GM18873 (cell line): ENCODE results near the gene NRROS.
"Not testable (repeated sequence)": the region's sequence is repeated elsewhere in the genome, so short reads cannot be mapped to it uniquely, and the experiment has no call there.

Experiments used
- ATAC-seq: cut with Tn5 transposase; IDR thresholded peaks from one replicate; pipeline ENCODE4 v1.9.1; 2021; ENCODE audit warnings: mild to moderate bottlenecking, moderate library complexity, moderate number of reproducible peaks; ENCODE audit not compliant: unreplicated experiment, low FRiP score

NRROS gene

DNA sequence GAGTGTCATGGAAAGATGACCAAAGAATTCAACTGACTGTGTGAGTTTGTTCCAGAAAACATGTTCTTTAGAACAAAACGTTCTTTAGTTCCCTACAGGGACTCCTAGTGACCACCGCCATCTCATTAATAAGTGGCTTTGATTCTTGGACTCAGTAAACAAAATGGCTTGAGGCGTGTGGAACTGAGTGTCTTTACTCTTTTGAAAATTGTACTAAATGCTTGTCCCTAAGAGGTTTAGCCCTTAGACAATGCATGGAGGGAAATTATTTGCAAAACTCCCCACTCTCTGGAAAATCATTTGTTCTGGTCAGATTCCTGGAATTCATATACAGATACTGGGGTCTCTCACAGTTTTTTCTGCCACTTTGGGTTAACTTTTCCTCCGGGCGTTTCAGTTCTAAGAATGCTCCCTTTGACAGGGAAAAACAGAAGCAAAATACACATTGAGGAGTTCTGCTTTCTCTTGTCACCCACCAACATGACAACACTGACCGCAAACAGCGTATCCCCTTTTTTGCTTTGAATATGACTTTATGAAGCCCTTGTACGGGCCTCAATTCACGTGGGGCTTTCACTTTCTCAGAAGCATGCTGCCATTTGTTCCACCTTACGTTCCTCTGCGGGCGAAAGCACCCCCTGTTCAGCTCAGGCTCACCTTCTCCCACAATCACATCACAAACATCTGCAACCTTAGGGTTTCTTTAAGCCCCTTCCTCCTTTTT lies 15.3 kb upstream of the NRROS start:
- no peak for ATAC-seq

DNA sequence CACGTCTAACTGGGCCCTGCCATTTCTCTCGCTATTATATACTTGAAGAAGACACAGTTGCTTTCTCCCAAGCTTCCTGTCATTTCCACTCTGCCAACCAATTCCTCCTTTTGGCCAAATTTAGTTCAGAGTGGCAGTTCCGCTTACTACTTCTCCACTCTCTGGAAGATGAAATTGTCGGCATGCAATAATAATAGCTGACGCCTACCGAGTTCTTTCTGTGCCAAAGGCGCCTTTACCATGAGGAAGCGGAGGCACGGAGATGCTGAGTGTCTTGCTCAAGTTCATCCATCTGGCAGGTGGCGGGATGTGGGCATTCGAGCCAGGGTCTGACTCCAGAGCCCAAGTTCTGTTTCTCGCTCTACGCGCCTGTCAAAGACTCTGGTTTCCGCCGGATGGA lies 14.6 kb upstream of the NRROS start:
- ATAC-seq: no peak

DNA sequence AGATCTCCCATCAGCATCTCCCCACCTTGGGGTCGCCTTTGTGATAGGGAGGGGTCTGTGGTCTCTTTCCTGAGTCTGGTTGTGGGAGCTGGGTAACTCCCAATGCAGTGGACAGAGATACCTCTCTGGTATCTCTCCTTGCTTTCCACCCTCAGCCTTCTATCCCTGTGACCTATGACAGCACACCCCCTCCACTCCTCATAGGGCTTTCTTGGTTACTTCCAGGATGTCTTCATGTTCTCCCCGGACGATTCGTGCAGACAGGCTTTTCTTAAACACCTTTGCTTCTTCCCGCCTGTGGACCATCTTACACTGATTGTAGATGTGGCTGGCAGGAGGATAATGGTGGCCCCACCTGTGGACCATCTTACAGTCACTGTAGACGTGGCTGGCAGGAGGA lies 14.2 kb upstream of the NRROS start:
- no peak for ATAC-seq

DNA sequence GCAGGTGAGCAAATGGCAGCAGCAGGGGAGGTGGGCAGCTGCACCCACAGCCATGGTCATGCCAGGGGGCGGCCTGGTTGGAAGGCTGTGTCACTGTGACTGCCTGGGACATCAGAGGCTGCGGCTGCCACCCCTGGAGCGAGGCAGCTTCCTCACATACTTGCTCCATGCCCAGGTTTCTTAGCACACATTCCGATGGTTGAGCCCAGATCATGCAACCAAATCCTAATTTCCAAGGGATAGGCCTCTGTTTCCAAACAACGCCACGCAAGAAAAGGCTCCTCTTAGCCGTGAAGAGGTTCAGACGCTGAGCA lies 11.6 kb upstream of the NRROS start:
- ATAC-seq: no peak

DNA sequence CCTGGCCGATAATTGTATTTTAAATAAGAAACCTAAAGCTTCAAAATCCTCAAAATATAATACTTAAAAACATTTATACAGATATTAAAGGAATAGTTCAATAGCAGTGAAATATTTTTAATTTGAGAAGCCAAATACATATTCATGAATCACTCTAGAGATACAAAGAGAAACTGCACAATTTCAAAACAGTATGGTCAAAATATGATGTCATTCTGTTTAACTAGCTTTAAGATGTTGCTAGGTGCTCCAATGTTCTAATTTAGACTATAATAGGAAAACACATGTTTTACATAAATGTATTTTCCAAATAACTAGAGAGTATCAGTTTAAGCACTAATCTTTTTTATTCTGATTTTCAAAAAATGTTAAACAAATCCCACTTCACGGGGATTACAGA lies 10.3 kb upstream of the NRROS start:
- no peak for ATAC-seq

DNA sequence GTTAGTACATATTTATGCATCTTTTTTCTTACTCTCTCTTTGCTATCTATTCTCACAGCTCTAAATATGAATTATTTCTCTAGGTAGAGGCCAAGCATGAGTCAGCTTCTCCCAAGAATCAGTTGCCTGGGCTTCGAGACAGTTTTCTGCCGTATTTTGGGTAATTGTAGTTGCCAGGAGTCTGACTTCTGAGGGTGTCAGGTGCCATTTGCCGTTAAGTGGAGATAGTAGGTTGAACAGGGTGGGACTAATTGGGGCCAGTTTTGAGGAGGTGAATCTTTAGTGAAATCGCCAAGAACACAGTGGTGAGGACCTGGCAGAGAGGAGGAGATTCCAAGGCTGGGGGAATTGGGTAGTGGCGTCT lies 7.8 kb upstream of the NRROS start:
- ATAC-seq: no peak

DNA sequence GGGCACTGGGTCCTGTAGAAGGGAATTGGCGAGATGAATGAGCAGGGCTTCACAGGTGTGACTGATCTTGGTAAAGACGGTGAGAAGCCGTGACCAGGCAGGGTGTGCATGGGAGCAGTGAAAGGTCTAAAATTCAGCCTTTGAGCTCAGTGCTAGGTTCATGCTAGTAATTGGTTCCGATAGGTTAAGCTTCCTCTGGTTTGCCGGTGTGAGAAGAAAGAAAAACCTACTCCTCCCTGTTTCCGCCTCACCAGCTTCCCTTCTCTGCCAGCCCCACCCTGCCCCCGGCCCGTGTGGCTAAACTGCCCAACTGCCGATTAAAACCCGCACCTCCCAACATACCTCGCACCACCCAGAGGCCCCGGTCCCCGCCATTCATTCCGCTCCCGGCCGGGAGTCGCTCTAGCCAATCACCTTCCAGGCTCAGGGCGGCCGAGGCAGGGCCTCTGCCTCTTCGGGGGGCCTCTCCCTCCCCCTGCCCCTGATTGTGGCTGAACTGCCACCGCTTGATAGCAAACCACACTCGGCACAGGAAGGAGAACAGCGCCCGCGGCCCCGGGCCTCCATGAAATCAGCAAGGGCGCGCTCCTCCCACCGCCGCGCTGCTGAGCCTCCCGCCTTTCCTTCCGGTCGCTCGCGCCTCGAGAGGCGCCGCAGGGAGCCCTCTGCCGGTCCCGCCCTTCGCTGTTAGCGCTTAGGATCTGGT lies 7.3 kb upstream of the NRROS start:
- ATAC-seq: peak; percentile 56

DNA sequence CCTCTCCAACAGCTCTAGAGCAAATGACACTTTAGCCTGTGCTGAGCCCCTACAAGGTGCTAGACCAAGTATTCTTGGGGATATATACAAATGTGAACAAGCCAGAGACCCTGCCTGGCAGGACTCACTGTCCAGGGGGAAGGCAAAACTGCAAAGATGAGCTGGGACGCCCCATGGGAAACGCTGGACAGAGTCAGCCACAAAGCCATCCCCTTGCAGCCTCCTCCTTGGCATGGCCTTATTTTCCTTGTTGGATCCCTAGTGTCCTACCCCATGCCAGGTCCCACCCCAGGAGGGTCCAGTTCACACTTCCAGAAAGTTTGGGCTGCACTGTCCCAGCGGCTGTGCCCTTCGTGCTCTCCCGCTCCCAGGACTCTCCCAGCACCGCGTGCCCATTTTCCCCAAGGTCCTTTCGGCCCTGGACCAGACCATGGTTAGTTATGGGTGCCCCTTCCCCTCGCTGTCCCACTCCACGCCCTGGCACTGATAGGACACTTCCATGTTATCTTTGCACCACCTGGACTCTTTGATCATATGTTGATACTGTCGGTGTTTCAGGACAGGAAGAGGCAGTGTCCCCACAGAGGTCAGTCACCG lies 5.8 kb upstream of the NRROS start:
- ATAC-seq: no peak

DNA sequence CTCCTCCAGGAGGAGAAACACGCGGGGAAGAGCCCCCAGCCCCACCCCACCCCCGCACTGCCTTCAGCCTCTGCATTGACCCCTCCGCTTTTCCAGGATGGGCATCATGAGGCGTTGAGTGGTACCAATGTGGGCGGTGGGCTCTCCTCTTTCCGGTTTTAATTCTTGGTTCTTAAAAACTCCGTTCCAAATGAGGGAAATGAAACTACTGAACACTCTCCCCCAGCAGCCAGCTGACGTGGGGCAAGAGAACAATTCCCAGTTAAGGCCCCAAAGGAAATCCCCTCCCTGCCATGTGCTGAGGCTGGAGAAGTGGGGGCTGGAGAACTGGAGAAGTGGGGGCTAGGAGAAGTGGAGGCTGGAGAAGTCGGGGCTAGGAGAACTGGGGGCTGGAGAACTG lies 5.3 kb upstream of the NRROS start:
- ATAC-seq: no peak

DNA sequence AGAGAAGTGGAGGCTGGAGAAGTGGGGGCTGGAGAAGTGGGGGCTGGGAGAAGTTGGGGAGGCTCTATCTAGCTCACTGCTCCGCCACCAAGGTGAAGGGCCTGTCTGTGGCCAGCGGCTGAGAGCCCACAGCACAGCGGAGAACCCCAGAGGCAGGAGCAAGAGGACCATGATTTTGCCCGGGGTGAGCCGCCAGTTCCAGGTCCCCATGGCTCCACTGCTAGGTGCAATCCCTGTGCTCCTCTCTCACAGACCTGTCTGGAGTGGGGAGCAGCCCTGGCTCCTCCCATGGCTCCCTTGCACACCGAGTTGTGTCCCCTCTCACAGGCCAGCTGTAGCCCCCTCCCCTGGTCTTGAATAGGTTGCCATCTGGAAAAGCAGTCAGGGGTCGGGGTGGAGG lies 4.7 kb upstream of the NRROS start:
- no peak for ATAC-seq

DNA sequence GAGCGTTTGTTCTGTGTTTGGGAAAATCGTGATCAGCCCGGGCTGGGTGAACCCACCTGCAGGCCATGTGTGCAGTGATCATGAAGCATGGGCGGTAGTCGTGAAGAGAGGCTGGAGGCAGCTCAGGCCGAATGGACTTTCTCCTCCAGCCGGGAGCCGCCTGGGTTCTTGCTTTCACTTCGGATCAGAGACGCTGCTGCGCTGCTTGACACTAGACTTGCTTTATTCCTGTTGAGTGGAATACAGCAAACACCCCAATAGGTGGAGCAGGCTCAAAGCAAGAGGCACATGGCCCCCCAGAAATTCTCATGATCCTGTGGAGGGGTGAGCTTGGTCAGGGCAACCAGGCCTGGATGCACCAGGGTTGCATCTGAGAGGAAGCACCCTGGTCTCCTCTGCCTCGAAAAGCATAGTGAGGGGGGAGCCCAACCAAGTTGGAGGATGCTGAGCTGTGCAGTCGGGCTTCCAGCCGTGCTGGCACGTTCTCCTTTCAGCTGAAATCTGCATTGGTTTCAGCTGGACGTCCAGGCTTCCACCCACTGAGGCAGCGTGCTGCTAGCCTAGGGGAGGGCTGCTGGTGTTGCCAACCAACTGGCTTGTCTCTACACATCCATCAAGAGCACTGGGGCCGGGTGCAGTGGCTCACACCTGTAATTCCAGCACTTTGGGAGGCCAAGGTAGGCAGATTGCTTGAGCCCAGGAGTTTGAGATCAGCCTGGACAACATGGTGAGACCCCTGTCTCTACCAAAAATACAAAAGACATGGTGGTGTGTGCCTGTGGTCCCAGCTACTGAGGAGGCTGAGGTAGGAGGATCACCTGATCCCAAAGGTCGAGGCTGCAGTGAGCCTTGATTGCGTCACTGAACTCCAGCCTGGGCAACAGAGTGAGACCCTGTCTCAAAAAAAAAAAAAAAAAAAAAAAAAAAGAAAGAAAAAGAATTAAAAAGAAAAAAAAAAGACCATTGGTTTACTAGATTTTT lies 2.8 kb upstream of the NRROS start:
- ATAC-seq: no peak

DNA sequence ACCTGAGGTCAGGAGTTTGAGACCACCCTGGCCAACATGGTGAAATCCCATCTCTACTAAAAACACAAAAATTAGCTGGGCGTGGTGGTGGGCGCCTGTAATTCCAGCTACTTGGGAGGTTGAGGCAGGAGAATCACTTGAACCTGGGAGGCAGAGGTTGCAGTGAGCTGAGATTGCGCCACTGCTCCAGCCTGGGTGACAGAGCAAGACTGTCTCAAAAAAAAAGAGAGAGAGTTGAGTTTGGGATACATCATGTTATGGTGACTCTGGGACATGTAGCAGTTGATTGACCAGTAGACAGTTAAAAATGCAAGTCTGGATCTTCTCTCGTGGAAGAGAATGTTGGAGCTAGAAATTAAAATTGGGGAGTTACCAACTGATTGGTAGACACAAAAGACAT lies 1.6 kb upstream of the NRROS start:
- ATAC-seq: not testable (repeated sequence)

DNA sequence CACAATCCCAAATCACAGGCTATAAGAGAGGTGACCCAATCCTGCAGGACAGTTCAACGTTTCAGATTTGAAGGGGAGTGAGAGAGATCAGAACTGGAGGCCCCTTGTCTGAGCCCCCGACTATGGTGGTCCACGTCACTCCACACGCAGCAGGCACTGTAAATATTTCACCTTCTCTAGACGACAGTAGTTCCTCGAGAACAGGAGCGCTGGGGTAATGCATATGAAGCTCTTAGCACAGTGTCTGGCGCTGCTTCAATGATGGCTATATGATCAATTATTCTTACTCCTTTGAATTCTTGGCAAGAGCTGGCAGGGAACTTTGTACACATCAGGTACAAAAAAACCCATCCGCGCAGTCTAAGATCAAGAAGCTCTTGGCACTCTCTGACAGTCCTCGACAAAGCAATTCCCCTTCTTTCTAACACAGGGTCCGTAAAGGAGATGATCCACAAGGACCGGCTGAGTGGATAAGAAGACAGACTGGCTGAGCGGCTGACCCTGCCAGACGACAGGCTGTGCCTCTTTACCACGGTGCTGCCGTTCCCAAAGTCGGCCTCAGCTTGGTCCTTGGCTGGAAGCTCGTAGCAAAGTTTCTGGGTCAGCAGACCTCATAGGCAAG lies 522 bp upstream of the NRROS start:
- no peak for ATAC-seq

DNA sequence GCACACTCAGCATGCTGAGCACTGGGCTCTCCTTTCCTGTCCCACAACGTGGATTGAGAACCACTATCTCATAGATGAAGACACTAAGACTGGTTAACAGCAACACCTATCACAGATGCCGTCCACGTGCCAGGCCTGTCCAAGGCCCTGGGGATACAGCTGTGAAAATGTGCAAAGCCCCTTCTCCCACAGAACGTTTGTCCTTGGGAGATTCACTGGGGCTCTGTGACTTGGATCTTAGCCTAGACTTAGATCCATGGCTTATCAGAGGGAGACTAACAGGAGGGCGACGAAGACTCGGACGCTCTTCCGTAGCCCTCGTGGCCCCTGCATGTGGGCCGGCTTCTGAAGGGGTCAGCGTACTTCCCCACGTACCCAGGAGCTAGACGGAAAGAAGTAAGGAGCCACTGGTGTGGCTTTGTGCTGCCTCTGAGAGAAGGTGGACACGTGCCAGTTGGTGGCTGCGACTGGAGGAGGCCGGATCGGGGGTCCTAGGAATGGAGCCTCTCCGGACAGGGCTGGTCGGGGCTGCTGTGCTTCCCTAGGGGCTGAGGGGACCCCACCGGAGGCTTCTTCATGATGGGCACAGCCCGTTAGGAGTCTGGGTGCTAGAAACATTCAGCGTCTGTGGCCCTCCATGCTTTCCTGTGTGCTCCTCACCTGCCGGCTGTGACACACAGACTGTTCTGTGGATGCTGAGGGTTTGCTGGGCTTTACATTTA lies 964 bp downstream of the NRROS start:
- no peak for ATAC-seq

DNA sequence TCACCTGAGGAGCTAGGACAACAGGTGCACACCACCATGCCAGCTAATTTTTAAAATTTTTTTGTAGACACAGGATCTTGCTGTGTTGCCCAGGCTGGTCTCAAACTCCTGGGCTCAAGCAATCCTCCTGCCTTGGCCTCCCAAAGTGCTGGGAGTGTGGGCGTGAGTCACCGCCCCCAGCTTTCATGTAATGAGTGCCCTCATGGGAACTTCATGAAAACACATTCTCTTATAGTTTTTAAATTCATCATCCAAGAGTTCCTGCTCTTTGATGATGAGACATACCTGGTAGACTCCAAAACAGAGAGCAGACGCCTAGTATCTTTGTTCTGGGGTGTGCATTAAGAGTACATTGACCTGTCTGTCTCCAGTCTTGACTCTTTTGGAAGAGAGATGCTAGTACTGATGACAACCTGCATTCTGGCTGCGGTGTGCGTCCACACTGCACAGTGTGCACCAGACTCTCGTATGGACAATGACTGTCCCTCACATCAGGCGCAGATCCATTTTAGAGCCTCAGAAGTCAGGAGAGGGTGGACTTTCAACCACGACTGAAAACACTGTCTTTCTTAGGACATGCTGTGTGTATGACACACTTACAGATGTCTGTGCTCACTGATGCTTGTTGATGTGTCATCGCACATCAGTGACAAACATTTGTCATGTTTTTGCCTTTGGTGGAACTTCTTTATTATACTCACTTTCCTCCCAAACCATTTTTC lies 2.0 kb downstream of the NRROS start:
- ATAC-seq: no peak

DNA sequence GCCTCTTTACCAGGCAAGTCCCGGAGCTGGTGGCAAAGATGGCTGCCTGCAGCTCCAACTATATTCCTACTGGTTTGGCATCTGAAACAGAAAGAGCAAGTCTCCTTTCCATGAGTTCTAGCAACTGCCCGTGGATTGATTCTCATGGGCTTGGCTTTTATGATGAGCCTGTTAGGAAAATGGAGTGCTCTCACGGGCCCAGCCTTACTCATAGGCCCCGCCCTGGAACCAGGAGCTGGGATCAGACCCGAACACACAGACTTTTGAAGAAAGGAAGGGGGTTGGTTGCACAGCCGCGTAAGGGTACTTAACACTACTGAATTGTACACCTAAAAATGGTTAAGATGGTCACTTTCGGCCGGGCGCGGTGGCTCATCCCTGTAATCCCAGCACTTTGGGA lies 2.9 kb downstream of the NRROS start:
- no peak for ATAC-seq

DNA sequence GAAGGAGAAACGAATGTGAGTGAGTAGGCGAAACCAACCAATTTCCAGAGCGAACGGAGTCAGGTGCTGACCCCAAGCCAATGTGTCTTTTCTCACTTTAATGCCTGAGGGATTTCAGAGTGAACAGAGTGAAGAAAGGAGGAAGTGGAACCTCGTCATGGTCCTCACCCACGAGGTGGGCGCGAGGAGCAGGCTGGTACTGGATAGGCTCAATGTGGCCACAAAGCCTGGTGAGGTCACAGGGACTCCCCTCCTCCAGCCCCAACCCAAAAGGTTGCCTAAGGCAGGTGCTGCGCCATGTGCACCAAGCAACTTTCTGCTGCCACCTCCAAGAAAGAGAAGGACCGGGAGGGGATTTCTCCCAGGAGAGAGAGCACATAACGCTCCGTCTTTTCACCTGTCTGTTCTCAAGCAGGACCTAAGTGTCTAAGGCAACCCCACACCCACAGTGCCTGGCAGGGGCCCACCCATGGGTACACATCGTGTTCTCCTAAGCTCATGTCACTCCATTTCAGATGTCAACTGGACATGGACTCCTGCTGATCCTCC lies 3.8 kb downstream of the NRROS start:
- ATAC-seq: peak; percentile 75

DNA sequence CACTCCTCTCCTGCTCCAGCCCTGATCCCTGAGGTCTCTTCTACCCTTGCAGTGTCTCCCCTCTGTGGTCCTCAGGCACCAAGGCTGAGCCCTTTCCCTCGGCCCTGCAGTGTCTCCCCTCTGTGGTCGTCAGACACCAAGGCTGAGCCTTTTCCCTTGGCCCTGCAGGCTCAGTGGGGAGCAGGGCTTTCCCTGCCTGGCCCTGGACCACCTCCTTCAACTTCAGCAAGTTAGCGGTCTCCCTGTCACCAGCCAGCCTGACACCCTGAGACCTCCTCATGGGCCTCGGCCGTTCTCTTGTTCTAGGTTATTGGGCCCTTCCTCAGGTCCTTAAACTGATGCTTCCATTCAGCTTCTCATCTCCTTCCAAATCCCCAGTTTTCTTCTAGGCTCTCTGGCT lies 4.3 kb downstream of the NRROS start:
- no peak for ATAC-seq

DNA sequence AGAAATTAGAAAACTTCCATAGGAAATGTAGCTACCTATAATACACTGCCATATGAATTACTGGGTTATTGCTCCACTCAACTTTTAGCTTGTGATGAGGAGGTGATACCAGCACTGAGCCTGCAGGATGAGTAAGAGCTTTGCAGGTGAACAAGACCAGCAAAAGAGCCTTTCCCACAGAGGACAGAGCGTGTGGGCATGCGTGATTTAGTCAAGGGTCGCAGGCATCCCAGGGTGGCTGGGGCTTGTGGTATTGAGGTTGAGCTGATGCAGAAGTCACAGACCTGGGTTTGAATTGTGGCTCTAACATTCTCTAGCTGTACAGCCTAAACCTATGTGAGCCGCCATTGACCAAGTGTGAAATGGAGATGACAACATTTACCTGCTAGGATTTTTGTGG lies 5.6 kb downstream of the NRROS start:
- no peak for ATAC-seq
